ENCODE data around the gene WDFY3.
"Not testable (repeated sequence)": the region's sequence is repeated elsewhere in the genome, so short reads cannot be mapped to it uniquely, and the experiment has no call there.

WDFY3 gene

DNA sequence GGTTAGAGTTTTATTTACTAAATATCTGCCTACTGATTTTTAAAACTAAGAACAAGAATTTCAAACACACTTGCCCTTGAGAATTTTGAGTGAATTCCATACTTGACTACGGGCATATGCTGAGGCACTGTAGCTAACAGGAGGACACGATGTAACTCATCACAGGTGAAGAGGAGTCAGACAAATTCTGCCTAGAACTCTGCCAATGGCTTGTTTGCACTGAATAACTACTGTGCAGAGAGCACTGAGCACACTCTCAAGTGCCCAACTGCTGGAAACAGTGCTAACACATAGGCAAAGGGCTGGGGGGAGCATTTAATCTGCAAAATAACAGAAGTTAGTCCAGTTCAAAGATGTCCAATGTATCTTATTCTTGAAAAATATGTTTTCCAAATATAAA is 104.4 kb downstream of the WDFY3 start:
- Mint-ChIP-seq H3K27ac (no peak overlapping the region), H3K9me3 (peaks cover 23% of the 10 kb centered on the region), H3K36me3 (no peaks in the 10 kb centered on the region), H3K4me3 (no peak overlapping the region), H3K4me1 (no peaks in the 10 kb centered on the region)
- ATAC-seq (no peak), DNase-seq (ENCODE audit: low spot score in 2 of 2) (no peak)

DNA sequence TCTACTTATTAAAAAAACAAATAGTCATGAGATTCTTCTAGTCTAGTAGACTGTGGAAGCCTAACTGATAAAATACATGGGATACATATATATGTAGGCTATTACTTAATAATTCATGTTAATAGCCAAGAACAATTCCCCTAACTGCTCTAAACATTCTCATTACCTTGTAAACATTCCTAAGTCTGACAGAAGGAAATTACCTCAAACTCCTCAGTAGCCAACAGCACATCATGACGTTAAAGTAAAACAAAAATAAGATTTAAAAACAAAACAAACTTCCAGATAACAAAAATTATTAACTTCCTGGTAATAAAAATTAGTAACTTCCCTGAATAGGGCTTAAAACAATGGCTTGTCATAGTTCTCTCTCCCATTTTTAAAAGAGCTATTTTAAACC is 109.2 kb downstream of the WDFY3 start:
- Mint-ChIP-seq H3K27ac (no peak overlapping the region), H3K36me3 (no peaks in the 10 kb centered on the region), H3K4me1 (no peaks in the 10 kb centered on the region), H3K4me3 (no peak overlapping the region), H3K9me3 (peaks cover 18% of the 10 kb centered on the region)
- ATAC-seq (no peak), DNase-seq (ENCODE audit: low spot score in 2 of 2) (no peak)

DNA sequence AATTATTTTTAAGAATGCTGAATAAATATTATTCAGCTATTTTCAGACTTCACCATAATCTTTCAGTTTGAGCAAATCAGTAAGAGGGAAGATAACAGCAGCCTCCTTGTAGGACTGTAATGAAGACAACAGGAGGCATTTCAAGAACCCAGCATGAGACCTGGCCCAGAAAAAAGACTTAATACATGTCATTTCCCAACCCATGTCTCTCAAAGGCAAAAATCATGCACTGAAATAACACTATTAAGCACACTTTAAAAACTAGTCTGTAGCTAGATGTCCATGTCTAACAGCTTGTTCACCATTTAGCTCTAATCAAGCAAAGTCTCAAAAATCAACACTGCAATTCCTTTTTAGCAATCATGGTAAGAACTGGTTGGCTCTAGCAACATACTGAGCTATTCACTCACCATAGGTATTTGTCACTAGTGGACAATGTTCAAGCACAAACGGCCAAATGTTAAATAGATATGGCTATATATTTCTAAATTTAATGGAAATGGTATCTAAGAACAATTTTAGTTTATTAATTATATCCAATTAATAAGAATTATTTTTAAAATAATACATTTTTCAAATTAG is 109.9 kb downstream of the WDFY3 start:
- ATAC-seq (no peak), DNase-seq (ENCODE audit: low spot score in 2 of 2) (no peak)
- Mint-ChIP-seq H3K9me3 (peaks cover 18% of the 10 kb centered on the region), H3K4me1 (no peaks in the 10 kb centered on the region), H3K36me3 (no peaks in the 10 kb centered on the region), H3K27ac (no peak overlapping the region), H3K4me3 (no peak overlapping the region)

DNA sequence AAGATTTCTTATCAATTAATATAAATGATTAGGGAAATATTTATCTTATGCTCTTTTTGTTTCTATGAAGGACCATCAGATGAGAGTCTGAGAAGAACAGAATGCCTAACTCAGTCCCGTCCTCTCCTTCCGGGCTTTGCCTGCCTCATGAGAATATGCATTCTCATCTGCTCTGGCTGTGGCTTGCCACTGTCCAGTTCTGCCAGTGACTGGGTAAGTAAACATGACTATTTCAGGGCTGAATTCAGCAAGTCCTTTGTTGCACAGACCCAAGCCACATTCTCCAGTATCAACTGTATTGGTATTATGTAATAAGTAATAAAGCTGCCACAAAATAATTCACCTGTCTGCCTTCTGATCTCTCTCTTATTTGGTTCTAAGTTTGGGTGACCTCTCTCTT is 110.7 kb downstream of the WDFY3 start:
- no peak for DNase-seq (ENCODE audit: low spot score in 2 of 2)
- H3K4me1 Mint-ChIP-seq = no peaks in the 10 kb centered on the region
- no peak overlapping the region for H3K27ac Mint-ChIP-seq
- H3K4me3 Mint-ChIP-seq = no peak overlapping the region
- peaks cover 18% of the 10 kb centered on the region for H3K9me3 Mint-ChIP-seq
- no peaks in the 10 kb centered on the region for H3K36me3 Mint-ChIP-seq
- ATAC-seq = no peak

GRCh38 chr4:84852081-84852480 is 114.4 kb downstream of the WDFY3 start:
- H3K4me1 Mint-ChIP-seq = no peaks in the 10 kb centered on the region
- peaks cover 4% of the 10 kb centered on the region for H3K9me3 Mint-ChIP-seq
- H3K36me3 Mint-ChIP-seq = no peaks in the 10 kb centered on the region
- no peak overlapping the region for H3K4me3 Mint-ChIP-seq
- H3K27ac Mint-ChIP-seq = no peak overlapping the region
- ATAC-seq (no peak), DNase-seq (ENCODE audit: low spot score in 2 of 2) (no peak)

DNA sequence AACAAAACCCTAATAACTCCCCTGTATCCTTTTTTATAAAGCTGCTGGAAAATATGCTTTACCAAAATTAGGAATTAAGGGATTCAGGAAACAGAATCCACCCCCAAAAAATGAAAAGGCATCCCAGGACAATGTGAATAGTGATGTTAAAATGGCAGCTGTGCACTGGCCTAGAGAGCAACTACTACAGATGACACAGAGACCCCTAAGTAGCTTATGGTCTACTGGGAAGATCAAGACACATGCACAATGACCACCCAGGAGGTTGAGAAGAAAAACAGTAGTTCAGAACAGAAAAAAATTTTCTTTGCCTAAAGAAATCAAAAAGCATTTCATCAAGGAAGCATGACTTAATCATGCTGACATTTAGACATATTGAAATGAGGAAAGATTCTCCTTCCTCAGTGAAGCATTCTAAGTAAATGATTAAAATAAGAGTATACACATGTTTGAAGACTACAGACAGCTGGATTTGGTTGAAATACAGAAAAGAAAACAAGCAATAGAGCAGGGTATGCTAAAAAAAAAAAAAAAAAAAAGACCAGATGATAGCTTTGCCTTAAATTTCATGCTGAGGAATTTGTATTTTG is 117.3 kb downstream of the WDFY3 start:
- Mint-ChIP-seq H3K9me3 (peaks cover 5% of the 10 kb centered on the region), H3K4me3 (no peak overlapping the region), H3K4me1 (no peaks in the 10 kb centered on the region), H3K27ac (no peak overlapping the region), H3K36me3 (no peaks in the 10 kb centered on the region)
- DNase-seq (ENCODE audit: low spot score in 2 of 2) (no peak), ATAC-seq (no peak)

DNA sequence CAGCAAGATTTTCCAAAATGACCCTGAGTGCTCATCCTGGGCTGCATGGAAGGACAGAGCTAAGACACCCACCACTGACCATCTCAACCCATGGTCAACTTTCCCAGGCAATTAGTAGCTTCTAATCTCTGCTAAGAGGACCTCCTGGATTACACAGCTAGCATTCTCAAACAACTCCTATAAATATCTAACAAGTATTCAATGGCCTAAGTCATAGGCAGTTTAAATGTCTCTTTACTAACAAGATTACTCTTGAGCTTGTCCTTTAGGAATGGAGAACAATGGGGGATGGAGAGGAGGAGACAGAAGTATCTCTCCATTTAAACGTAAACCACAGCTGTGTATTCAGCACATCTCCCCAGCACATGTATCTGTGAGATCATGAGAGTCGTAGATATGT is 118.1 kb downstream of the WDFY3 start:
- ATAC-seq (no peak), DNase-seq (ENCODE audit: low spot score in 2 of 2) (no peak)
- Mint-ChIP-seq H3K4me1 (no peaks in the 10 kb centered on the region), H3K4me3 (no peak overlapping the region), H3K27ac (no peak overlapping the region), H3K9me3 (peaks cover 5% of the 10 kb centered on the region), H3K36me3 (no peaks in the 10 kb centered on the region)

DNA sequence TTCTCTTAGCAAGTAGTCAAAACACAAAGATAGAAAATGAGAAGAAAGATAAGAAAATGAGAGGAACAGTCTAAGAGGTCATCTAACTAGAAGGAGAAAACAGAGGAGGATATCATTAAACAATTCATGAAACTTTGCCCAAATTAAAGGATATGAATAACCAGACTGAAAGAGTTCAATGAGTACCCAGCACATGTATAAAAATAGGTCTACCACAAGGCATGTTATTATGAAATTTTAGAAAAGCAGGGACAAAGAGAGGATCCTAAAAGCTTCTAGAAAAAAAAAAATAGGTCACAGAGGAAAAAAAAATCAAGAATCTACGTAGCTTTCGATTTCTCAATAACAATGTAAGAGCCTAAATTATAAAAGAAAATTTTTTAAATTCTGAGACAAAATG is 118.5 kb downstream of the WDFY3 start:
- ATAC-seq = no peak
- Mint-ChIP-seq H3K27ac (no peak overlapping the region), H3K4me1 (no peaks in the 10 kb centered on the region), H3K4me3 (no peak overlapping the region), H3K36me3 (no peaks in the 10 kb centered on the region), H3K9me3 (peaks cover 5% of the 10 kb centered on the region)
- no peak for DNase-seq (ENCODE audit: low spot score in 2 of 2)

GRCh38 chr4:84846985-84847384 is 119.5 kb downstream of the WDFY3 start:
- Mint-ChIP-seq H3K9me3 (peaks cover 5% of the 10 kb centered on the region), H3K27ac (no peak overlapping the region), H3K36me3 (no peaks in the 10 kb centered on the region), H3K4me1 (no peaks in the 10 kb centered on the region), H3K4me3 (no peak overlapping the region)
- DNase-seq (ENCODE audit: low spot score in 2 of 2) = no peak
- ATAC-seq = no peak

DNA sequence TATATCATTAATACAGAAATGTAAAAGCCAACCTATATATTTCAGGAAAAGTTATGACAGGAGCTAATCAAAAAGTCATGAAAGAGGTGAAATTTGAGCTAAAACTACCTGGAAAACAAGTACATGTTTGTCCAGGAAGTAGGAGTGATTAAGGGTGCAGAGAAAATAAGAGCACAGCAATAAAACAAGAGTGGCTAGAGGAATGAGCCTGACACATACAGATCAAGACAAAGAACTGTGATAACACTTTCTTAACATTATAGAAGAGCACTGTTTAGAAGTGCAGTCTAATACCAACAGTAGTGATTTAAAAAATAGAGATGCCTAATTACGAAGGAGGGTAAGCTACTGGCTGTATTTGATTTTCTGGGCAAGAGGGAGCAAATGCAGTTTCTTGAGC is 125.1 kb downstream of the WDFY3 start:
- H3K4me3 Mint-ChIP-seq = no peak overlapping the region
- H3K36me3 Mint-ChIP-seq = no peaks in the 10 kb centered on the region
- H3K4me1 Mint-ChIP-seq = no peaks in the 10 kb centered on the region
- ATAC-seq = no peak
- DNase-seq (ENCODE audit: low spot score in 2 of 2) = no peak
- H3K9me3 Mint-ChIP-seq = peaks cover 4% of the 10 kb centered on the region
- H3K27ac Mint-ChIP-seq = no peak overlapping the region

GRCh38 chr4:84837751-84838150 is 128.7 kb downstream of the WDFY3 start:
- no peaks in the 10 kb centered on the region for H3K36me3 Mint-ChIP-seq
- no peak for DNase-seq (ENCODE audit: low spot score in 2 of 2)
- ATAC-seq = no peak

DNA sequence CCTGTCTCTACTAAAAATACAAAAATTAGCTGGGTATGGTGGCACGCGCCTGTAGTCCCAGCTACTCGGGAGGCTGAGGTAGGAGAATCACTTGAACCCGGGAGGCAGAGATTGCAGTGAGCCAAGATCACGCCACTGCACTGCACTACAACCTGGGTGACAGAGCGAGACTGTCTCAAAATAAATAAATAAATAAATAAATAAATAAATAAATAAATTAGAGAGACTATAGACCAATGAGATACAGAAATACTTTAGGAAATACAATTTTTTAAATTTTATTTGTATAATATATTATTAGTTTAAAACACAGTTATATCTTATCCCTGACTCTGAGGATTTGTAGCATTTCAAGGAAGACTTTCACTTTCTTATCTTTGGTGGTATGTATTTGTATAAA is 136.9 kb downstream of the WDFY3 start:
- H3K4me3 Mint-ChIP-seq; H3K36me3 Mint-ChIP-seq; H3K4me1 Mint-ChIP-seq; DNase-seq (ENCODE audit: low spot score in 2 of 2); ATAC-seq; H3K27ac Mint-ChIP-seq; H3K9me3 Mint-ChIP-seq: not testable (repeated sequence)

More at GRCh38 chr4:84837751-84838150, 128.7 kb downstream of the WDFY3 start:
- H3K4me3 Mint-ChIP-seq = no peak overlapping the region
- H3K9me3 Mint-ChIP-seq = peaks cover 8% of the 10 kb centered on the region
- no peak overlapping the region for H3K27ac Mint-ChIP-seq
- no peaks in the 10 kb centered on the region for H3K4me1 Mint-ChIP-seq

GRCh38 chr4:84826681-84827080 is 139.8 kb downstream of the WDFY3 start:
- H3K4me3 Mint-ChIP-seq = no peak overlapping the region
- DNase-seq (ENCODE audit: low spot score in 2 of 2) (no peak), ATAC-seq (no peak)
- H3K36me3 Mint-ChIP-seq = no peaks in the 10 kb centered on the region
- no peaks in the 10 kb centered on the region for H3K4me1 Mint-ChIP-seq
- H3K9me3 Mint-ChIP-seq = peaks cover 3% of the 10 kb centered on the region
- no peak overlapping the region for H3K27ac Mint-ChIP-seq

DNA sequence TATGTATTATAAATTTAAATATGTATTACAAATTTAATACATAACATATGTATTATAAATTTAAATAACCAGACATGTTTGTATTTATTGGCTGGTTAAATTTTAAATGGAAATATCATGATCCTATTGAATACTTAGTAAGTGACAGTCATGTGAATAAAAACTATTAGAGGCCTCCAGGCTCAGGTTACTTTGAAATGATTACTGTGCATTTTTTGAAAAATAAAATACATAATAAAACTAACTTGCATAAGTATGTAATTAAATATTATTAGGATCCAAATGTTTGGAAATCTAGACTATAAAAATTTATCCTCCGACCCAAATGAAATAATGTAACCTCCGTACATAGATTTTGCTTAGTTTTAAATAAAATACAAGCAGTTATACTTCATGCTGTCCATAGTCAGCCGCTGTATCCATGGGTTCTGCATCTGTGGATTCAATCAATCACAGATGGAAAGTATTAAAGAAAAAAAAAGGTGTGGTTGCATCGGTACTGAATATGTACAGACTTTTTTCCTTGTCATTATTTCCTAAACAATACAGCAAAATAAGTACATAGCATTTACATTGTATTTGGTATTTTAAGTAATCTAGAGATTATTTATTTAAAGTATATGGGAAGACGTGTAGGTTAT is 140.7 kb downstream of the WDFY3 start:
- DNase-seq (ENCODE audit: low spot score in 2 of 2) (no peak), ATAC-seq (no peak)
- Mint-ChIP-seq H3K4me3 (no peak overlapping the region), H3K4me1 (no peaks in the 10 kb centered on the region), H3K36me3 (no peaks in the 10 kb centered on the region), H3K9me3 (peaks cover 3% of the 10 kb centered on the region), H3K27ac (no peak overlapping the region)

GRCh38 chr4:84821064-84821463 is 145.4 kb downstream of the WDFY3 start:
- no peak for DNase-seq (ENCODE audit: low spot score in 2 of 2)
- no peaks in the 10 kb centered on the region for H3K4me1 Mint-ChIP-seq
- no peak for ATAC-seq
- H3K4me3 Mint-ChIP-seq = no peak overlapping the region
- no peak overlapping the region for H3K27ac Mint-ChIP-seq
- H3K36me3 Mint-ChIP-seq = no peaks in the 10 kb centered on the region
- H3K9me3 Mint-ChIP-seq = no peaks in the 10 kb centered on the region

GRCh38 chr4:84814094-84814750 is 152.3 kb downstream of the WDFY3 start:
- H3K27ac Mint-ChIP-seq = no peak overlapping the region
- DNase-seq (ENCODE audit: low spot score in 2 of 2) = no peak
- H3K36me3 Mint-ChIP-seq = no peaks in the 10 kb centered on the region
- H3K4me1 Mint-ChIP-seq = no peaks in the 10 kb centered on the region
- no peak for ATAC-seq
- H3K9me3 Mint-ChIP-seq = no peaks in the 10 kb centered on the region
- no peak overlapping the region for H3K4me3 Mint-ChIP-seq
